Pons (tissue), 1 donor: ENCODE data around the gene TEFM.
"Not testable (repeated sequence)": the region's sequence is repeated elsewhere in the genome, so short reads cannot be mapped to it uniquely, and the experiment has no call there.

Experiments used
- DNase-seq: peaks from one replicate; pipeline ENCODE4 v3.0.0-alpha.2; 2016; ENCODE audit warnings: low spot score

TEFM gene

DNA sequence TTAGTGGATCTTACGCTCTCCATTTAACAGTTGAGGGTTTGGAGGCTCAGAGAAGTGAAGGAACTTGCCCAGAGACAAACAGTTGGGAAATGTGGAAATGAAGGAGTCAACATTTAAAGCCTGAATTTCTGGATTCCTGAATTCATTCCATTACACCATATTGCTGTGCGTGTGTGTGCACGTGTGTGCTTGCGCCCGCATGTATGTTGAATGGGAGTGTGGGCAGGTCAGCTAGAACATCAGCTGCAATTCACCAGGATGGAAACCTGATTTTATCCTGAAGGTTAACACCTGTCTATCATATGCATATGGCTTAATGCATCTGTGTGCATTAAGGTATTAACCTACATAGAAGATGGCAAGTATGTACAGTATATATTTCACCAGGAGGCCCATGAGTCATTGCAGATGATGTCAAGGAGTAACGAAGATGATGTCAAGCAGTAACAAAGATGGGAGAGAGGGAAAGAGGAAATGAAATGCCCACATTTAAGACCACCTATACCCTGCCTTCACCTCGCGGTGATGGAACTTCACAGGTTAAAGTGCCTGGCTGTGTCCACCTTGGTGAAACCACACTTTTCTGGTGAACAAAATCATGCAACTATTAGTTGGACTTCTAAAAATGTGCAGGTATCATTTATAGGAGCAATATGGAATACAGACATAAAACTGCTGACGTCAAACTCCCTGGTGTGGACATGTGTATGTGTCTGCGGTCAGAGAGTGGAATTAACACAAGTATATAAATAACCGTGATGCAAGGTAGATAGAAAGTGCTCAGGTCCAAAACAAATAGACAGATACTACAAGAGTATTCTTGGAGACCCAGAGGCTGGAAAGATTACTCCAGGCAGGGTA, 14.9 kb upstream of the TEFM start:
- no peak for DNase-seq

DNA sequence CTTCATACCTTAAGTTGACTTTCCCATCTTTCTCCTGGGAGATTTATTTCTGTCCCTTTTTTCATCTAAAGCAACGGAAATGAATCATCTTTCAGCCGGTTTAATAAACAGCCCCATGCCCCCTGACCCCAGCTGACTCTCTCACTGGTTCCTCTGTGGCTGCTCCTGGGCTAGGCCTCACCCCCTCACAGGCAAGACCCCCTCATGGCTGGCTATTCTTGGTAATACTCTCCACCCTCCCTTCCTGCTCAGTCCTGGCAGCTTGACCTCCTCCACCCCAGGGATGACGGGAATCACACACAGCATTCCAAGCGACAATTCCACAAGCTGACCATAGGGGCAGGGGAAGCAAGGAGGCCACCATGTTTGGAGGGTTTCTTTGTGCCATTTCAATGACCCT, 14.2 kb upstream of the TEFM start:
- no peak for DNase-seq

DNA sequence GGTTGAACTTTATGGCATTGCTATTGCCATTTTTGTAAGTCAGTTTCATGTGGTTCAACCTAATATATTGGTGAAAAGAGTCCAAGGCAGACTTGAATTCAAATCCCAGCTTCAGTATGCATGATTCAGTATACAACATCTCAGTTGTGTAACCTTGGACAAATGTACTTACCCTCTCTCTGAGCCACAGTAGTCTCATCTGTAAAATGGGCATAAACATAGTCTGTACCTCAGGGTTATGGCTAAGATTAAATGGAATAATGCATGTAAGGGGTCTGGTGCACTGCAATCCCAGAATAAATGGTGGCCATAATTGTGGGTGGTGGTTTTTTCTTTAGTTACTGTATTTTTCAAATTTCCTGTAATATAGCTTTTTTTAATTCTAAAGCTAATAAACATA, 11.0 kb upstream of the TEFM start:
- DNase-seq = no peak

DNA sequence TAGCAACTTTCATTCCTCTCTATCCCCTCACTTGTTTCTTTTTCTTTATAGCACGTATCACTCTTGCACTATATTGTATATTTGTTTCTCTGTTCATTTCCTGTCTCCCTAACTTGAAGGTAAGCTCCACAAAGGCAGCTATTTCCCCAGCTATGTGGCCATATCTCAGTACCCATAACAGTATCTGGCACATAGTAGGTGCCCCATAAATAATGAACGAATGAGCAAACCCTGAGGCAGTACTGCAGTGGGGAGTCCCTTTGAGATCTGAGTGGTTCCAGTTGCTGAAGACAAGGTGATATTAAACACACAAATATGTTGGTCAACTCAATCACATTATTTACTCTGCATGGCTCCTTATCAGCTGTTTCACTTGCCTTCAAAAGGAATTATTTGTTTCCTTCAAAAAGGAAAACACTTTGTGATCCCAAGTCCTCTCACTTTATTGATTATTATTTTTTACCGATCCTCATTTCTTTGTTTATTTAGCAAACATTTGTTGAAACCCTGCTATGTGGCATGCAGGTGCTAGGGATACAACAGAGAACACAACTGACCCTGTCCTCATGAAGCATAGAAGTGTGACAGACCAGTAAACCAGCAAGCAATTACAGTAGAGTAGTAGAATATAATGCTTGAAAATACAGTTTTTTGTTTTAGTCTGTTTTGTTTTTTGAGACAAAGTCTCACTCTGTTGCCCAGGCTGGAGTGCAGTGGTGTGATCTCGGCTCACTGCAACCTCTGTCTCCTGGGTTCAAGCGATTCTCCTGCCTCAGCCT, 10.0 kb upstream of the TEFM start:
- no peak for DNase-seq

DNA sequence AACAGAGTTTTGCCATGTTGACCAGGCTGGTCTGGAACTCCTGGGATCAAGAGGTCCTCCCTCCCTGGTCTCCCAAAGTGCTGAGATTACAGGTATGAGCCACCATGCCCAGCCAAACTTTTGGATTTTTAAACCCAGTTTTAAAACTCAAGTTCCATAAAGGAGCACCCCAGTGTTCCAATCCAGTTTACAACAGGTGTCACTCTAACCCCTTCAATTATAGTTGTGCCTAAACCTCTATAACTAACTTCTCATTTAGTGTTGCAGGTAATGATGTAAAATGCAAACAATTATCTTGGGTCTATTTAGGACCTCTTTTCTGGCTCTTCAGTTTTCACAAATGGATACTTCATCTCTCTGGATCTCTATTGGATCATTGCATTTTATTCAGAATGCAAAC, 7.9 kb upstream of the TEFM start:
- no peak for DNase-seq

DNA sequence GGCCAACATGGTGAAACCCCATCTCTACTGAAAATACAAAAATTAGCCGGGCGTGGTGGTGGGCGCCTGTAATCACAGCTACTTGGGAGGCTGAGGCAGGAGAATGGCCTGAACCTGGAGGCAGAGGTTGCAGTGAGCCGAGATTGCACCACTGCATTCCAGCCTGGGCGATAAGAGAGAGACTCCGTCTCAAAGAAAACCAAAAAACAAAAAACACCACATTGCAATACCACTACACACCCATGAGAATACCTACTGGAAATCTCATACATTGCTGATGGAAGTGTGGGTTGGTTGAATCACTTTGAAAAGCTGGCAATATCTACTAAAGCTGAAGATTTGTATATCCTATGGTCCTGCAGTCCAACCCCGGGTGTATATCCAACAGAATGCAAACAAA, 4.1 kb upstream of the TEFM start:
- DNase-seq = not testable (repeated sequence)

DNA sequence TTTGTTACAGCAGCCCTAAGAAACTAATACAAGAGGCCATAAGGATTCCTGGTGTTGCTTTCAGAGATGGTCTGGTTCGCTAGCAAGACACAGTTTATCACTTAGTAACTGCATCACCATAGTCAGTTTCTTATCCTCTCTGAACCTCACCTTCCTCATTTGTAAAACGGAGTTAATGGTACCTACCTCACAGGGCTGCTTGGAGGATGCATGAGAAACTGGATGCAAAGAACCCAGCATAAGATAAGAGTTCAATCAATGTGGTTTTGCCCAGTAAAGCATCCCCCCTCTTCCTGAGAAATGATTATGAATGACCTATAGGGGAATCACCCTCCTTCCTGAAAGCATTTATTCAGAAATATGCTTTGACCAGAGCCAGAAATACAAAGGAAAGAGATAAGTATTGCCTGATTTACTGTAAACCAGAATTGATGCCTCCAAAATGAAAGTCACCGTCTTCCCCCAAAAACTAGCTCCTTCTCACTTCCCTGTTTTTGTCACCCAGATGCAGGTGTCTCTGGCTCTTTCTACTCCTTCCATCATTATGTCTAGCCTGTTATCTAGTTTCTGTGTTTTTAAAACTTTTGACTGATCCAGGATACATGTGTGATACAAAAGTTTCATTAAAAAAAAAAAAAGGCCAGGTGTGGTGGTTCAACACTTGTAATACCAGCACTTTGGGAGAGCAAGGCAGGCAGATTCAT, 2.8 kb upstream of the TEFM start:
- no peak for DNase-seq

DNA sequence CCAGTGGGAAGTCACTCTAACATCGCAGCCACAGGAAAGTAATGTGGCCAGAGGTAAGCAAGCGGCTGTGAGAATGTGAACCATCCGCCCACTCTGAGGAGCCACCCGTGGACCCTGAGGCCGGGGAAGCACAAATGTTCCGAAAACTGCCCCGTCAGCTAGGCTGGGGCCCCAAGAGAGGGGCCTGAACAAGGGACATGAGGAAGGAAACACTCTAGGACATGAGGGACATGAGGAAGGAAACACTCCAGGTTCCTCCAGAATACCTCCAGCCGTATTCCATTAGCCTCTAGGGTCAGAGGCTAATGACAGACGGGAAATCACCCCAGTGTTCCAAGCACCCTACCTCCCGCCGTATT, 317 bp downstream of the TEFM start:
- DNase-seq = no peak

DNA sequence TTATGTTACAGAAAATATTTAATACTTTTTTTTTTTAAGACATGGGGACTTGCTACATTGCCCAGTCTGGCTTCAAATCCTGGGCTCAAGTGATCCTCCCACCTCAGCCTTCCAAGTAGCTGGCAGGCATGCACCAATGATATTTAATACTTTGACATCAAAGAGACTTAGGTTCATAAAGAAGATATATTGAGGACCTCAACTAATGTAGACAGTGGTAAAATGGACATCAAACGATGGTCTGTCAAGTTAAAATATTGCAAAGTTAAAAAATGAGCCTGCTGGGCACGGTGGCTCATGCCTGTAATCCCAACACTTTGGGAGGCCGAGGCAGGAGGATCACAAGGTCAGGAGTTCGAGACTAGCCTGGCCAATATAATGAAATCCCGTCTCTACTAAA, 8.7 kb downstream of the TEFM start:
- DNase-seq = no peak

DNA sequence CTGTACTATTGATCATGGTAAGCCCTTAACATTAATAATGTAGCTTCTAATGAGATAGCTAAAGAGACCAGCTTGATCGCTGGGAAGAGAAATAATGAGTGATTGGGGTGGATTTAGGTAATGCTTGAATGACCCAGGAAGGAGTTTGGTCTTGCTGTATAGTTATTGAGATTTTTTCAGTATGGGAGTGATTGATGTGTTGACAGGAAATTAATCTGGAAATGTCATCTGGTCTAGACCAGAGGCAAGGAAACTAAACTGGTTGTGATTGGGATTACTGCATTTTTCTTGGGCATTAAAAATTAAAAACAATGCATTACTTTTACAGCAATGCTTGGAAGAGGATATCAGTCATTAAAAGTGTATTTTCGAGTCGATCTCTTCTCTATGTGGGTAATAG, 11.8 kb downstream of the TEFM start:
- DNase-seq = no peak

DNA sequence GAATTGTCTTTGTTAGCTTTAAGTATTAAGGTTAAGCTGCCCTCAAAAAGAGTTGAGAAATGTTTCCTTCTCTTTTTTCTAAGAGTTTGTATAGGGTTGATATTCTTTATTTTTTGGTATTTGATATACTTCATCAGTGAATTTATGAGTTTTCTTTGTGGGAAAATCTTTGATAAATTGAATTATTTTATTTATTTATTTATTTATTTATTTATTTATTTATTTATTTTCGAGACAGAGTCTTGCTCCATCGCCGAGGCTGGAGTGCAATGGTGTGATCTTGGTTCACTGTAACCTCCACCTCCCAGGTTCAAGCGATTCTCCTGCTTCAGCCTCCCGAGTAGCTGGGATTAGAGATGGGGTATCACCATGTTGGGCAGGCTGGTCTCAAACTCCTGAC, 19.9 kb downstream of the TEFM start:
- no peak for DNase-seq

DNA sequence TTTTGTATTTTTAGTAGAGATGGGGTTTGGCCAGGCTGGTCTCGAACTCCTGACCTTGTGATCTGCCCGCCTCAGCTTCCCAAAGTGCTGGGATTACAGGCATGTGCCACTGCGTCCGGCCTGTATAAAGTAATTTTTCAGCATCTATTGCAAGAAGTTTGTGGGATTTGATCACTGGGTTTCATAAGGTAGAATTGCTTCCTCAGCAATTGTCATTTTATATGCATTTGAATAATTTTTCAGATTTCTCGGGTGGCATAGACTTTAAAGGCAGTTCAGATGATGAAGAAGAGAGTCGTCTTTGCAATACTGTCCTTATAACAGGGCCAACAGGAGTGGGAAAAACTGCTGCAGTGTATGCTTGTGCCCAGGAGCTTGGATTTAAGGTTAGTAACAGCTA, 37.0 kb downstream of the TEFM start:
- no peak for DNase-seq

DNA sequence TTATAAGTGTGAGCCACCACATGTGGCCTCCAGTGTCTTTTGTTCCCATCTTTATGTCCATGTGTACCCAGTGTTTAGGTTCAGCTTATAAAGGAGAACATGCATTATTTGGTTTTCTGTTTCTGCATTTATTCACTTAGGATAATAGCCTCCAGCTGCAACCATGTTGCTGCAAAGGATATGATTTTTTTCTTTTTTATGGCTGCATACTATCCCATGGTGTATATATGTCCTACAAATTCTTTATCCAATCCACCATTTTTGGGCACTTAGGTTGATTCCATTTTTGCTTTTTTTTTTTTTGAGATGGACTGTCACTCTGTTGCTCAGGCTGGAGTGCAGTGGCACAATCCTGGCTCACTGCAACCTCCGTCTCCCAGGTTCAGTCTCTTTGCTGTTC, 41.4 kb downstream of the TEFM start:
- no peak for DNase-seq

DNA sequence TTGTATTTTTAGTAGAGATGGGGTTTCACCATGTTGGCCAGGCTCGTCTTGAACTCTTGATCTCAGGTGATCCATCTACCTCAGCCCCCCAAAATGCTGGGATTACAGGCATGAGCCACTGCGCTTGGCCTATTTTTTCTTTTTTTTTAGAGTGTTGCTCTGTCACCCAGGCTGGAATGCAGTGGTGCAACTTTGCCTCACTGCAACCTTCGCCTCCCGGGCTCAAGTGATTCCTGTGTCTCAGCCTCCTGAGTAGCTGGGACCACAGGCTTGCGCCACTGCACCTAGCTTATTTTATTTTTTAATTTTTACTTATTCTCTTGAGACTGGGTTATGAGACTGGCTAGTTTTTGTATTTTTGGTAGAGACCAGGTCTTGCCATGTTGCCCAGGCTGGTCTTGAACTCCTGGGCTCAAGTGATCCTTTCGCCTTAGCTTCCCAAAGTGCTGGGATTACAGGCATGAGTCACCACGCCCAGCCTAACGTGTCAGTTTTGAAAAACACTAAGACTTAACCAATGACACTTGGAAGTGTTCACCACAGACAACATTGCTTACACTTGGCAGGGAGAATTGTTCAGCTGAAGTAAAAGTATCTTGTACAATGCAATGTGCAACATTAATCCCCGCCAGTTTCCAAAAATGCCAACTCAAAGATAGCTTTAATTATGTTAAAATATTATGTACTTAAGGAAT, 47.3 kb downstream of the TEFM start:
- no peak for DNase-seq

DNA sequence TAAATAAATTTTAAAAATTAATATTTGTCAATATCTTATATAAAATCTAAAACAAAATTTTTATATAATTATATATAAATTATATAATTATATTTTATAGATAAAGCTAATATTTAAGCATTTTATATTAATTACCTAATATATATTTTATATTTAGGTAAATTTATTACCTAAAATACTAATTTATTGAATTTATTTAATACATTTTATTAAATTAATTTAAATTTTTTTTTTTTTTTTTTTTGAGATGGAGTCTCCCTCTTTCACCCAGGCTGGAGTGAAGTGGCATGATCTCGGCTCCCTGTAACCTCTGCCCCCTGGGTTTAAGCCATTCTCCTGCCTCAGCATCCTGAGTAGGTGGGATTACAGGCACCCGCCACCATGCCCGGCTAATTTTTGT, 51.9 kb downstream of the TEFM start:
- DNase-seq = no peak
